Activated CD4-positive, alpha-beta T cell treated with anti-CD3 and anti-CD28 coated beads, Interleukin-2, amount 10 ng/mL, durations not matched to agents 7 days and 5 days (primary cell): Measurements from ENCODE around the gene SCN4B. TPM values are rescaled to one million over a fixed set of nuclear protein-coding genes. Genes with fewer than 3 reads are reported as not detected.
"Not testable (repeated sequence)": the region's sequence is repeated elsewhere in the genome, so short reads cannot be mapped to it uniquely, and the experiment has no call there.

Experiments
- CTCF ChIA-PET: fragments of 350-600 bp; sonication (Branson Sonifier 250); formaldehyde crosslinking; loops from one replicate; lab custom pipeline; 2021; ENCODE audit warnings: antibody characterized with exemption; lab: Charles Lee
- POLR2A ChIA-PET: fragments of 350-600 bp; sonication (Branson Sonifier 250); formaldehyde crosslinking; loops from one replicate; lab custom pipeline; 2021; ENCODE audit warnings: antibody characterized with exemption; lab: Charles Lee
- DNase-seq: peaks from one replicate; pipeline ENCODE4 v3.0.0-alpha.2; 2020
- H3K27ac Mint-ChIP-seq: one replicate; pipeline ENCODE4 v1.8.0; 2021; ENCODE audit warnings: mild to moderate bottlenecking, moderate library complexity, mixed read lengths
- H3K27me3 Mint-ChIP-seq: one replicate; pipeline ENCODE4 v1.8.0; 2021; ENCODE audit warnings: mixed read lengths
- H3K36me3 Mint-ChIP-seq: one replicate; pipeline ENCODE4 v1.8.0; 2021; ENCODE audit warnings: low read depth, mixed read lengths
- H3K4me1 Mint-ChIP-seq: one replicate; pipeline ENCODE4 v1.8.0; 2021; ENCODE audit warnings: mixed read lengths
- H3K4me3 Mint-ChIP-seq: one replicate; pipeline ENCODE4 v1.8.0; 2021; ENCODE audit warnings: mild to moderate bottlenecking, moderate library complexity, mixed read lengths
- H3K9me3 Mint-ChIP-seq: one replicate; pipeline ENCODE4 v1.8.0; 2021; ENCODE audit warnings: mixed read lengths
- total RNA-seq, 2 experiments: library from RNA; stranded (reverse); gene quantifications; one replicate each; pipeline ENCODE4 v1.2.3, GENCODE V29; 2021

Gene SCN4B, protein sequence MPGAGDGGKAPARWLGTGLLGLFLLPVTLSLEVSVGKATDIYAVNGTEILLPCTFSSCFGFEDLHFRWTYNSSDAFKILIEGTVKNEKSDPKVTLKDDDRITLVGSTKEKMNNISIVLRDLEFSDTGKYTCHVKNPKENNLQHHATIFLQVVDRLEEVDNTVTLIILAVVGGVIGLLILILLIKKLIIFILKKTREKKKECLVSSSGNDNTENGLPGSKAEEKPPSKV
- under 1 TPM in 1 of 2 experiments, not detected in 1; 0.10 TPM for total RNA-seq

GRCh38 chr11:118152552-118153471, at the start of gene SCN4B:
Gene SCN4B, minus strand, starts transcription at chr11:118152823. Its CDS starts 150 bp downstream, at chr11:118152673.
- Mint-ChIP-seq H3K36me3 (peaks cover 2% of the 10 kb centered on the region), H3K4me3 (peak within 1 kb of the TSS; percentile 55), H3K27ac (no peak within 1 kb of the TSS), H3K9me3 (no peaks in the 10 kb centered on the region), H3K27me3 (peaks cover 88% of the 10 kb centered on the region), H3K4me1 (peaks cover 18% of the 10 kb centered on the region)
- peak; percentile 14 for DNase-seq
- ChIA-PET POLR2A (interaction anchor here (0.6 kb wide), 1 partner anchor 537 kb away, joined by 5 read pairs; no protein-coding TSS in a partner anchor), CTCF (interaction anchor here (1.0 to 1.3 kb wide), 3 partner anchors 18 to 263 kb away, joined by 3 to 4 read pairs (median 3); no protein-coding TSS in a partner anchor)

DNA sequence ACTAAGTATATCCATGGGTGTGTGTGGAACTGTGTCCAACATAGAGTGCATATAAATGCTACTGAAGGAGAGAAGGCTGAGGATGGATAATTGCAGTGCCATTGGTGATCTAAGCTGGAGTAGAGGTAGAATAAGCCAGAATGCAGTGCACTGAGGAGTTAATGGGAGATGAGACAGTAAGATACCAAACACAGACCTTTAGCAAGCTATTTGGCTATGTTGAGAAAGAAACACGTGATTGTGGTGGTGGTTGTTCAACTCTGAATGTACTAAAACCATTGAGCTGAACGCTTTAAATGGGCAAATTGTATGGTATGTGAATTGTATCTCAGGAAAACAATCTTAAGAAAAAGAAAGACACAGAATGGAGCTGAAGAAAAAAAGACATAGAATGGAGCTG, 49.3 kb upstream of the SCN4B start:
- DNase-seq, result no peak
- Mint-ChIP-seq H3K4me1 (peaks cover 33% of the 10 kb centered on the region), H3K27ac (no peak overlapping the region), H3K4me3 (no peak overlapping the region), H3K36me3 (peaks cover 24% of the 10 kb centered on the region), H3K27me3 (no peaks in the 10 kb centered on the region), H3K9me3 (peaks cover 7% of the 10 kb centered on the region)
- ChIA-PET POLR2A (interaction anchor here (0.6 to 1.0 kb wide), 3 partner anchors 15 to 233 kb away, joined by 3 to 7 read pairs (median 4); partner anchors contain the start of gene MPZL3), CTCF (interaction anchor here (0.8 to 2.1 kb wide), 15 partner anchors 9 to 234 kb away, joined by 3 to 25 read pairs (median 4); partner anchors contain the start of genes CD3D, JAML, KMT2A and UBE4A)

GRCh38 chr11:118200901-118201680, 48.5 kb upstream of the SCN4B start:
- peaks cover 24% of the 10 kb centered on the region for H3K4me1 Mint-ChIP-seq
- peaks cover 5% of the 10 kb centered on the region for H3K9me3 Mint-ChIP-seq
- H3K27me3 Mint-ChIP-seq, result no peaks in the 10 kb centered on the region
- POLR2A ChIA-PET, result no interaction called here
- H3K4me3 Mint-ChIP-seq, result no peak overlapping the region
- no peak overlapping the region for H3K27ac Mint-ChIP-seq
- peak; percentile 42 for DNase-seq
- CTCF ChIA-PET, result interaction anchor here (0.9 to 2.1 kb wide), 4 partner anchors 10 to 235 kb away, joined by 3 to 25 read pairs (median 3); partner anchors contain the start of gene KMT2A
- peaks cover 28% of the 10 kb centered on the region for H3K36me3 Mint-ChIP-seq

DNA sequence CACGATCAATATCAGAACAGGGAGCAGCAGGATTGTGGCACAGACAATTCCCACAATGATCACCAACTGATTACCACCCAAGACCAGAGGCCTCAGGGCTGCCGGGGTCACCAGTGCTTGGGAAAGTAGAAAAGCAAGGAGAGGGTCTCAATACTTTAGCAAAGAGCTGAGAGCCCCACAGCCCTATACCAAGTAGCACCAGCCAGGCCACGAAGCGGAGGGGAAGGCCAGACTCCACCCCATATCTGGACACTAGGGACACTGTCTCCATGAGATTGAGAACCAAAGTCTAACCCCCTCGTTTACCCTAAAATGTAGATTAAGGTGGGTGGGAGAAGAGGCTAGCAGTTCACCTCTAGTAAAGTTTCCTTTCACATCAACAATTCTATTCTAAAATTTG, 47.9 kb upstream of the SCN4B start:
- Mint-ChIP-seq H3K27me3 (no peaks in the 10 kb centered on the region), H3K4me3 (no peak overlapping the region), H3K9me3 (peaks cover 2% of the 10 kb centered on the region), H3K27ac (no peak overlapping the region), H3K36me3 (peaks cover 30% of the 10 kb centered on the region), H3K4me1 (peaks cover 18% of the 10 kb centered on the region)
- POLR2A ChIA-PET, result no interaction called here
- DNase-seq, result no peak
- CTCF ChIA-PET, result interaction anchor here (2.4 to 2.8 kb wide), 3 partner anchors 13 to 82 kb away, joined by 7 to 28 read pairs (median 10); no protein-coding TSS in a partner anchor

DNA sequence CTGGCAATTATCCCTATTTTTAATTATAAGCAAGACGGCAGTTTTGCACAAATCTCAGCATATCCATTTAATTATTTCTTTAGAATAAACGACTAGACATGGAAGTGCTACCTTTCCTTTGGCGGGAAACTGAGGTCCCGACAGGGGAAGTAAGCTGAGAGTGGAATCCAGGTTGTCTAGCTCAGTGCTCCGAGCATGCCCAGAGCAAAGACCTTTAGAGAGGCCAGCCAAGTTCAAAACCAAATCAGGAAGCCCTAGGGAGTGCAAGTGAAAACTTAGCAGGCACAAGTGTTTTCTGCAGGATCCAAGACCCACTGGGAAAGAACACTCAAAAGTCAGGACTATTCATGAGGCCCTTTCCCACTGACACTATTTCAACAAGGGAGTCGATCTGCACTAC, 46.5 kb upstream of the SCN4B start:
- POLR2A ChIA-PET, result interaction anchor here (0.6 to 0.8 kb wide), 4 partner anchors 45 to 155 kb away, joined by 3 to 4 read pairs (median 4); no protein-coding TSS in a partner anchor
- H3K9me3 Mint-ChIP-seq, result no peaks in the 10 kb centered on the region
- no peak for DNase-seq
- no peak overlapping the region for H3K27ac Mint-ChIP-seq
- H3K4me1 Mint-ChIP-seq, result peaks cover 14% of the 10 kb centered on the region
- no peaks in the 10 kb centered on the region for H3K27me3 Mint-ChIP-seq
- H3K4me3 Mint-ChIP-seq, result no peak overlapping the region
- CTCF ChIA-PET, result interaction anchor here (0.6 to 2.8 kb wide), 48 partner anchors 9 to 438 kb away, joined by 3 to 28 read pairs (median 5); partner anchors contain the start of genes CD3D, CD3G, JAML and MPZL3
- H3K36me3 Mint-ChIP-seq, result peaks cover 44% of the 10 kb centered on the region

- H3K36me3 Mint-ChIP-seq, result peaks cover 51% of the 10 kb centered on the region
- H3K27ac Mint-ChIP-seq, result peak overlapping the region; percentile 58
- CTCF ChIA-PET, result interaction anchor here (0.5 to 2.8 kb wide), 62 partner anchors 9 to 926 kb away, joined by 3 to 28 read pairs (median 4); partner anchors contain the start of genes CD3D, CD3G, JAML and MPZL3
- POLR2A ChIA-PET, result interaction anchor here (0.6 to 0.8 kb wide), 4 partner anchors 46 to 156 kb away, joined by 3 to 4 read pairs (median 4); no protein-coding TSS in a partner anchor
- no peak overlapping the region for H3K4me3 Mint-ChIP-seq
- no peaks in the 10 kb centered on the region for H3K27me3 Mint-ChIP-seq
- no peaks in the 10 kb centered on the region for H3K9me3 Mint-ChIP-seq
- H3K4me1 Mint-ChIP-seq, result peaks cover 14% of the 10 kb centered on the region
- peak; percentile 85 for DNase-seq
Measured at GRCh38 chr11:118198370-118198769, 45.7 kb upstream of the SCN4B start.

- Mint-ChIP-seq H3K4me3 (no peak overlapping the region), H3K27ac (peak overlapping the region; percentile 74), H3K36me3 (peaks cover 76% of the 10 kb centered on the region), H3K27me3 (peaks cover 4% of the 10 kb centered on the region), H3K9me3 (peaks cover 19% of the 10 kb centered on the region), H3K4me1 (peaks cover 14% of the 10 kb centered on the region)
- POLR2A ChIA-PET, result no interaction called here
- CTCF ChIA-PET, result no interaction called here
- DNase-seq, result no peak
Measured at GRCh38 chr11:118194835-118195627, 42.4 kb upstream of the SCN4B start.

GRCh38 chr11:118193910-118194566, 41.4 kb upstream of the SCN4B start:
- Mint-ChIP-seq H3K27ac (no peak overlapping the region), H3K36me3 (peaks cover 73% of the 10 kb centered on the region), H3K9me3 (peaks cover 19% of the 10 kb centered on the region), H3K4me3 (no peak overlapping the region), H3K4me1 (peaks cover 10% of the 10 kb centered on the region), H3K27me3 (peaks cover 13% of the 10 kb centered on the region)
- POLR2A ChIA-PET, result no interaction called here
- no peak for DNase-seq
- CTCF ChIA-PET, result no interaction called here

DNA sequence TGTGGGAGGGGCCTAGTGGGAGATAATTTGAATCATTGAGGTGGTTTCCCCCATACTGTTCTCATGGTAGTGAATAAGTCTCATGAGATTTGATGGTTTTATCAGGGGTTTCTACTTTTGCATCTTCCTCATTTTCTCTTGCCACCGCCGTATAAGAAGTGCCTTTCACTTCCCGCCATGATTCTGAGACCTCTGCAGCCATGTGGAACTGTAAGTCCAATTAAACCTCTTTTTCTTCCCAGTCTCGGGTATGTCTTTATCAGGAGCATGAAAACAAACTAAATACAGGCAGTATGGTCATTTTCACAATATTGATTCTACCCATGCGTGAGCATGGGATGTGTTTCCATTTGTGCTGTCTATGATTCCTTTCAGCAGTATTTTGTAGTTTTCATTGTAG, 40.2 kb upstream of the SCN4B start:
- H3K4me1 Mint-ChIP-seq, DNase-seq, H3K4me3 Mint-ChIP-seq, CTCF ChIA-PET, H3K27ac Mint-ChIP-seq, POLR2A ChIA-PET: not testable (repeated sequence)
- Mint-ChIP-seq H3K36me3 (peaks cover 65% of the 10 kb centered on the region), H3K27me3 (peaks cover 17% of the 10 kb centered on the region), H3K9me3 (peaks cover 19% of the 10 kb centered on the region)

- H3K36me3 Mint-ChIP-seq, result peaks cover 49% of the 10 kb centered on the region
- ChIA-PET POLR2A (interaction anchor here (0.9 kb wide), 1 partner anchor 10 kb away, joined by 3 read pairs; no protein-coding TSS in a partner anchor), CTCF (interaction anchor here (1.1 to 1.5 kb wide), 2 partner anchors 23 to 61 kb away, joined by 4 read pairs; partner anchors contain the start of gene MPZL3)
- not testable (repeated sequence) for H3K4me1 Mint-ChIP-seq, H3K27ac Mint-ChIP-seq, DNase-seq, H3K4me3 Mint-ChIP-seq
- H3K9me3 Mint-ChIP-seq, result peaks cover 19% of the 10 kb centered on the region
- H3K27me3 Mint-ChIP-seq, result peaks cover 27% of the 10 kb centered on the region
Measured at GRCh38 chr11:118190942-118191506, 38.4 kb upstream of the SCN4B start.
